Osteocyte (in vitro differentiated cells): ENCODE measurements around the gene DST. TPM values are rescaled to one million over a fixed set of nuclear protein-coding genes. Genes with fewer than 3 reads are reported as not detected.

Source experiments
- DNase-seq: peaks from one replicate; pipeline ENCODE4 v3.0.0; 2021; ENCODE audit warnings: mixed read lengths; ENCODE audit not compliant: unreplicated experiment; ENCODE audit errors: extremely low spot score
- H3K27ac Mint-ChIP-seq: one replicate; pipeline ENCODE4 v1.8.0; 2021; ENCODE audit warnings: mild to moderate bottlenecking, mixed read lengths; ENCODE audit not compliant: unreplicated experiment
- H3K27me3 Mint-ChIP-seq: one replicate; pipeline ENCODE4 v1.8.0; 2021; ENCODE audit warnings: mixed read lengths; ENCODE audit not compliant: unreplicated experiment
- H3K36me3 Mint-ChIP-seq: one replicate; pipeline ENCODE4 v1.8.0; 2021; ENCODE audit warnings: mixed read lengths; ENCODE audit not compliant: unreplicated experiment
- H3K4me1 Mint-ChIP-seq: one replicate; pipeline ENCODE4 v1.8.0; 2021; ENCODE audit warnings: mixed read lengths; ENCODE audit not compliant: unreplicated experiment
- H3K4me3 Mint-ChIP-seq: one replicate; pipeline ENCODE4 v1.8.0; 2021; ENCODE audit warnings: mild to moderate bottlenecking, moderate library complexity, mixed read lengths; ENCODE audit not compliant: unreplicated experiment
- H3K9me3 Mint-ChIP-seq: one replicate; pipeline ENCODE4 v1.8.0; 2021; ENCODE audit warnings: mixed read lengths; ENCODE audit not compliant: unreplicated experiment
- CTCF ChIP-seq: fragments of 200-600 bp; sonication (generic); IDR thresholded peaks from 2 replicates; pipeline ENCODE4 v1.5.0; 2021; ENCODE audit warnings: antibody characterized with exemption, mild to moderate bottlenecking, moderate library complexity
- total RNA-seq: library from RNA; stranded (reverse); gene quantifications from 2 replicates; pipeline ENCODE4 v1.2.1, GENCODE V29; 2021

Gene DST
- total RNA-seq, 1 donor from 2014 or later, result 240 TPM

DNA sequence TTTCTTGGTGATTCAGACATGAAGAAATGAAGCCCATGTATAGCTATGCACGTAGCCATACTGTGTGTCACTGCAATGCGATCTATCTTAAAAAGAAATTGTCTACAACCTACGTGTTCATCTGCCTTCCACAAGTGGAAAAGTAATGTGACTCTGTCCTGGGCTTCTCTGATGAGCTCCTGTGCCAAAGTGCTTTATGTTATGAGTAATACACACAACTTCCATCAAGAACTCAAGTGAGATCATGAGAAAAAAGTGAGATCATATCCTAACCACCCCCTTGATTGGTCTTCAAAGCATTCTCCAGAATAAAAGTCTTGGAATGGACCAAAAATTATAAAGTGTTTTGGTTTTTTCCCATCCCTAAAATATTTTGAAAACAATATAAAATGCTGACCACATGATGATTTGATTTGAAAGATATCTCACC, 114.3 kb downstream of the DST start:
- no peak overlapping the region for H3K27ac Mint-ChIP-seq
- TF ChIP-seq CTCF, result no peak
- peaks cover 25% of the 10 kb centered on the region for H3K4me1 Mint-ChIP-seq
- DNase-seq, result no peak
- H3K4me3 Mint-ChIP-seq, result no peak overlapping the region
- no peaks in the 10 kb centered on the region for H3K27me3 Mint-ChIP-seq
- peaks cover 62% of the 10 kb centered on the region for H3K36me3 Mint-ChIP-seq
- H3K9me3 Mint-ChIP-seq, result no peaks in the 10 kb centered on the region

- Mint-ChIP-seq H3K9me3 (no peaks in the 10 kb centered on the region), H3K36me3 (peaks cover 63% of the 10 kb centered on the region), H3K4me1 (peaks cover 25% of the 10 kb centered on the region), H3K27me3 (no peaks in the 10 kb centered on the region), H3K4me3 (no peak overlapping the region), H3K27ac (no peak overlapping the region)
- no peak for DNase-seq
- TF ChIP-seq CTCF, result no peak
Measured at GRCh38 chr6:56527934-56528333, 114.8 kb downstream of the DST start.

- peaks cover 54% of the 10 kb centered on the region for H3K36me3 Mint-ChIP-seq
- no peak overlapping the region for H3K4me3 Mint-ChIP-seq
- DNase-seq, result no peak
- H3K27ac Mint-ChIP-seq, result no peak overlapping the region
- H3K4me1 Mint-ChIP-seq, result peaks cover 25% of the 10 kb centered on the region
- no peak for TF ChIP-seq CTCF
- H3K9me3 Mint-ChIP-seq, result no peaks in the 10 kb centered on the region
- H3K27me3 Mint-ChIP-seq, result no peaks in the 10 kb centered on the region
Measured at GRCh38 chr6:56526860-56527544, 115.7 kb downstream of the DST start.

- Mint-ChIP-seq H3K9me3 (no peaks in the 10 kb centered on the region), H3K27ac (peak overlapping the region; percentile 79), H3K4me3 (no peak overlapping the region), H3K4me1 (peaks cover 30% of the 10 kb centered on the region), H3K27me3 (no peaks in the 10 kb centered on the region), H3K36me3 (peaks cover 51% of the 10 kb centered on the region)
- DNase-seq, result no peak
- TF ChIP-seq CTCF, result no peak
Measured at GRCh38 chr6:56525974-56526789, 116.5 kb downstream of the DST start.
